Sigmoid colon (tissue), 4 donors: ENCODE measurements around the gene MRTFA.

Experiments
- CTCF ChIP-seq, 4 experiments: fragments of 450-650 bp in 3 of 4; fragments of 200-600 bp in 1 of 4; IDR thresholded peaks; one replicate each; pipeline ENCODE4 v1.5.1; 2016 to 2019; ENCODE audit warnings: antibody characterized with exemption in 4 of 4, mild to moderate bottlenecking in 3 of 4, moderate library complexity in 2 of 4
- EP300 ChIP-seq, 4 donors: sonication (generic); formaldehyde crosslinking; IDR thresholded peaks; one replicate each; pipeline ENCODE4 v1.6.1; 2017; ENCODE audit warnings: antibody characterized with exemption in 4 of 4
- POLR2A ChIP-seq, 2 donors: fragments of 450-650 bp; IDR thresholded peaks; one replicate each; pipeline ENCODE4 v1.6.1; 2016; ENCODE audit warnings: antibody characterized with exemption in 2 of 2, mild to moderate bottlenecking in 2 of 2, moderate library complexity in 2 of 2

- TF ChIP-seq CTCF (IDR thresholded peaks at IDR 0.05) (no peak), EP300 (IDR thresholded peaks at IDR 0.05) (no peak), POLR2A (IDR thresholded peaks at IDR 0.05) (no peak)
Measured at GRCh38 chr22:40498420-40499208, 137.9 kb downstream of the MRTFA start.
